Loucy (cell line): ENCODE measurements around the gene LMF2.

ENCODE experiments used
- EZH2phosphoT487 ChIP-seq: fragments of 200-600 bp; IDR thresholded peaks from 2 replicates; pipeline ENCODE4 v1.6.1; 2018; ENCODE audit warnings: antibody characterized with exemption, mild to moderate bottlenecking, moderate library complexity, borderline replicate concordance
- TF ChIP-seq, protein P1 (sequence below): fragments of 200-600 bp; sonication (generic); conservative IDR thresholded peaks from 2 replicates; pipeline ENCODE4 v1.5.1; 2014; ENCODE audit warnings: mild to moderate bottlenecking, antibody characterized with exemption, low read length

DNA sequence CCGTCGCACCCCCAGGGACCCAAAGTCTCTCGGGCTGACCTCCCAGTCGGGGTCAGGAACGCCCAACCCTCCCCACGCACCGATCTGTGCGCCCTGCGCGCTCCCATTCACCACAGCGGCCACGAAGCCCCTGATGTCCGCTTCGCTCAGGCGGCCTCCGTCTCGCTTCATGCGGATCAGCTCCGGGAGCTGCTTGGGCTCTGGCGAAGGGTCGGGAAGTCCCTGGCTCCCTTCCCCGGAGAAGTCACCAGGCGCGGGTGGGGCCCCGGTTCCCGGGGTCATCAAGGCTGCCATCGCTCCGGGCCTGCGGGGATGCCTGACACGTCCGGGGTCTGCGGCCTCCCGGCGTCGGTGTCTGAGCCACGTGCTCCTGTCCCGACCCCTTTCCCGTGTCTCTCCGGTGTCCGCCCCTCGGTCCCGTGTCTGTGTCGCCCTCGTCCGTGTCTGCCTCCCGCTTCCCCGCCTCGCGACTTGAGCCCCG, 22.0 kb upstream of the LMF2 start:
- TF ChIP-seq, protein P1, sequence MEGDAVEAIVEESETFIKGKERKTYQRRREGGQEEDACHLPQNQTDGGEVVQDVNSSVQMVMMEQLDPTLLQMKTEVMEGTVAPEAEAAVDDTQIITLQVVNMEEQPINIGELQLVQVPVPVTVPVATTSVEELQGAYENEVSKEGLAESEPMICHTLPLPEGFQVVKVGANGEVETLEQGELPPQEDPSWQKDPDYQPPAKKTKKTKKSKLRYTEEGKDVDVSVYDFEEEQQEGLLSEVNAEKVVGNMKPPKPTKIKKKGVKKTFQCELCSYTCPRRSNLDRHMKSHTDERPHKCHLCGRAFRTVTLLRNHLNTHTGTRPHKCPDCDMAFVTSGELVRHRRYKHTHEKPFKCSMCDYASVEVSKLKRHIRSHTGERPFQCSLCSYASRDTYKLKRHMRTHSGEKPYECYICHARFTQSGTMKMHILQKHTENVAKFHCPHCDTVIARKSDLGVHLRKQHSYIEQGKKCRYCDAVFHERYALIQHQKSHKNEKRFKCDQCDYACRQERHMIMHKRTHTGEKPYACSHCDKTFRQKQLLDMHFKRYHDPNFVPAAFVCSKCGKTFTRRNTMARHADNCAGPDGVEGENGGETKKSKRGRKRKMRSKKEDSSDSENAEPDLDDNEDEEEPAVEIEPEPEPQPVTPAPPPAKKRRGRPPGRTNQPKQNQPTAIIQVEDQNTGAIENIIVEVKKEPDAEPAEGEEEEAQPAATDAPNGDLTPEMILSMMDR = no peak
- TF ChIP-seq EZH2phosphoT487 = no peak
